GM23248 (cell line): ENCODE data around the gene TRIM37. TPM values are rescaled to one million over a fixed set of nuclear protein-coding genes. Genes with fewer than 3 reads are reported as not detected.

Experiments
- DNase-seq: peaks from one replicate; pipeline ENCODE4 v3.0.0-alpha.2; 2015
- H2AFZ ChIP-seq: fragments of 200-600 bp; sonication (generic); 2 replicates; pipeline ENCODE4 v1.6.1; 2016; ENCODE audit warnings: antibody characterized with exemption
- H3F3A ChIP-seq: fragments of 200-600 bp; sonication (generic); 2 replicates; pipeline ENCODE4 v1.6.1; 2016; ENCODE audit warnings: mild to moderate bottlenecking, antibody characterized with exemption, mixed run types; ENCODE audit not compliant: insufficient read depth
- H3K27ac ChIP-seq: fragments of 200-600 bp; sonication (generic); 2 replicates; pipeline ENCODE4 v1.5.1; 2016; ENCODE audit warnings: mild to moderate bottlenecking
- H3K27me3 ChIP-seq: fragments of 200-600 bp; sonication (generic); replicated peaks from 2 replicates; pipeline ENCODE4 v1.6.1; 2016; ENCODE audit warnings: mild to moderate bottlenecking; ENCODE audit not compliant: insufficient read depth
- H3K36me3 ChIP-seq: fragments of 200-600 bp; sonication (generic); 2 replicates; pipeline ENCODE4 v1.6.1; 2016; ENCODE audit warnings: low read depth, mild to moderate bottlenecking
- H3K4me1 ChIP-seq: fragments of 200-600 bp; sonication (generic); 2 replicates; pipeline ENCODE4 v1.6.1; 2016; ENCODE audit warnings: mild to moderate bottlenecking; ENCODE audit not compliant: insufficient read depth
- H3K4me2 ChIP-seq: fragments of 200-600 bp; sonication (generic); one replicate; pipeline ENCODE4 v1.6.1; 2016; ENCODE audit warnings: mild to moderate bottlenecking; ENCODE audit not compliant: unreplicated experiment
- H3K4me3 ChIP-seq: fragments of 200-600 bp; sonication (generic); 2 replicates; pipeline ENCODE4 v1.5.1; 2016; ENCODE audit warnings: mild to moderate bottlenecking
- H3K79me2 ChIP-seq: fragments of 200-600 bp; sonication (generic); 2 replicates; pipeline ENCODE4 v1.6.1; 2016; ENCODE audit warnings: mild to moderate bottlenecking; ENCODE audit not compliant: insufficient read depth
- H3K9ac ChIP-seq: fragments of 200-600 bp; sonication (generic); 2 replicates; pipeline ENCODE4 v1.6.1; 2016; ENCODE audit warnings: mild to moderate bottlenecking
- H3K9me2 ChIP-seq: fragments of 200-600 bp; sonication (generic); 2 replicates; pipeline ENCODE4 v1.6.1; 2016; ENCODE audit warnings: mixed run types, mild to moderate bottlenecking, moderate library complexity; ENCODE audit not compliant: insufficient read depth
- H3K9me3 ChIP-seq: fragments of 200-600 bp; sonication (generic); one replicate; pipeline ENCODE4 v1.6.1; 2017; ENCODE audit warnings: low read depth
- H4K20me1 ChIP-seq: fragments of 200-600 bp; sonication (generic); 2 replicates; pipeline ENCODE4 v1.6.0; 2016; ENCODE audit not compliant: insufficient read depth
- EZH2 ChIP-seq: fragments of 200-600 bp; sonication (generic); IDR thresholded peaks from 2 replicates; pipeline ENCODE4 v1.6.1; 2018; ENCODE audit warnings: antibody characterized with exemption, mild to moderate bottlenecking; ENCODE audit not compliant: insufficient read depth, poor library complexity, severe bottlenecking
- EZH2phosphoT487 ChIP-seq: fragments of 200-600 bp; sonication (generic); IDR thresholded peaks from 2 replicates; pipeline ENCODE4 v1.6.1; 2018; ENCODE audit warnings: antibody characterized with exemption, moderate library complexity, mild to moderate bottlenecking, low read depth; ENCODE audit not compliant: insufficient read depth
- WGBS, 2 experiments: methylation state at CpG; one replicate each; pipeline ENCODE4 v1.1.6; 2015 to 2017; ENCODE audit warnings: low lambda C conversion rate in 2 of 2, low coverage in 1 of 2; ENCODE audit errors: missing lambda C conversion rate in 2 of 2; 5-methylcytosine and 5-hydroxymethylcytosine counted together
- in situ Hi-C: fragments of 300-500 bp; cut with MboI; formaldehyde crosslinking; loops from 2 replicates; pipeline ENCODE4 v1.15.0; 2020
- polyA plus RNA-seq: library from polyadenylated mRNA; unstranded; fragments of >200 nt; fragmentation: Nextera tagmentation; extraction: Ambion mirVana; gene quantifications from 2 replicates; pipeline ENCODE4 v1.2.1, GENCODE V29; 2016
- total RNA-seq: library from RNA; depleted of rRNA; stranded (reverse); fragments of >200 nt; shearing (Covaris generic); gene quantifications from 2 replicates; pipeline ENCODE4 v1.2.3, GENCODE V29; 2014

Gene TRIM37
- total and polyA plus RNA-seq, 2 experiments from 2014 or later: 17.1 to 23.7 TPM

DNA sequence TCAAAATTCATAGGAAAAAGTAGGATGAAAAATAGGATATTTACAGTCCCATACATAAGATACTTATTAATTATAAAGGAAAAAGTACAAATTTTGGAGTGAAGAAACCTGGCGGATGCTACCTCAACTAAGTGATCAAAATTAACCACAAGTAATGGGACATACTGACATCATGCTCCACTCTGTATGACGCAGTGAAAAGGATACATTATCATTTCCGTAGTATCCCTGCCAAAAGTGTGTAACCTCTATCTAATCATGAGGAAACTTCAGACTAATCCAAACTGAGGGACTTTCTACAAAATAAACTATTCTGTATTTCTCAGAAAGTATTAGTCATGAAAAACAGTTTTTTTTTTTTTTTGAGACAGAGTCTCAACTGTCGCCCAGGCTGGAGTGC, 60.5 kb downstream of the TRIM37 start:
- Histone ChIP-seq H3K9ac (no peak overlapping the region), H3K9me2 (no peaks in the 10 kb centered on the region), H3K9me3 (no peaks in the 10 kb centered on the region), H3K36me3 (peaks cover 30% of the 10 kb centered on the region), H3K27ac (no peak overlapping the region), H3F3A (no peaks in the 10 kb centered on the region), H3K4me3 (no peak overlapping the region), H2AFZ (no peak overlapping the region), H3K4me1 (no peaks in the 10 kb centered on the region), H3K27me3 (no peaks in the 10 kb centered on the region), H4K20me1 (no peaks in the 10 kb centered on the region), H3K4me2 (no peak overlapping the region), H3K79me2 (no peaks in the 10 kb centered on the region)
- TF ChIP-seq EZH2: no peak
- TF ChIP-seq EZH2phosphoT487: no peak
- in situ Hi-C loops: no loop called here
- DNase-seq: no peak
- 98 to 99% methylated on average over 4 of the region's 4 CpGs for WGBS, 2 experiments

DNA sequence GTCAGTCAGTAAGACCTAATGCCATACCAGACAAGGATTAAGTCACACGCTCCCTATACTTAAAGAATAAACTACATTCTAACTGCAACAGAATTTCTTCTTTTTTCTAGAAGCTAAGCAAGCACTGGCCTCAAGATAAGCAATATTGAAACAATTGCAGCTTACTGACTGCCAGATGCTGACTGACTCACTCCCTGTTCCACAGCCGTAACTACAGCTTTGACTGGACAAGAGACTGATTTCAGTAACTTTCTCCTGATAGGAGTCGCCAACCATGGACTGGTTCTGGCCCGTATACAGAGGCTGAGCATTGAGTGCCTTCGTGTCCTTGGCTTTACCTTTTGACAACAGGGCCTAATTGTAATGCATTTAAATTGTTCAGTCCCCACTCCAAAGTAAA, 67.9 kb downstream of the TRIM37 start:
- no peaks in the 10 kb centered on the region for H3K79me2 ChIP-seq
- H3K4me1 ChIP-seq: no peaks in the 10 kb centered on the region
- WGBS, 2 experiments: 80 to 86% methylated on average over 5 of the region's 5 CpGs
- H3K9me3 ChIP-seq: no peaks in the 10 kb centered on the region
- H3K9me2 ChIP-seq: no peaks in the 10 kb centered on the region
- no peak overlapping the region for H2AFZ ChIP-seq
- H4K20me1 ChIP-seq: no peaks in the 10 kb centered on the region
- H3K4me2 ChIP-seq: no peak overlapping the region
- H3K27me3 ChIP-seq: no peaks in the 10 kb centered on the region
- DNase-seq: peak; percentile 10
- TF ChIP-seq EZH2 (no peak), EZH2phosphoT487 (no peak)
- no peaks in the 10 kb centered on the region; the same call in 1 of the 2 replicates for H3F3A ChIP-seq
- in situ Hi-C loops: no loop called here
- no peak overlapping the region for H3K9ac ChIP-seq
- H3K4me3 ChIP-seq: no peak overlapping the region
- no peak overlapping the region for H3K27ac ChIP-seq
- peaks cover 30% of the 10 kb centered on the region; the same call in 1 of the 2 replicates for H3K36me3 ChIP-seq

DNA sequence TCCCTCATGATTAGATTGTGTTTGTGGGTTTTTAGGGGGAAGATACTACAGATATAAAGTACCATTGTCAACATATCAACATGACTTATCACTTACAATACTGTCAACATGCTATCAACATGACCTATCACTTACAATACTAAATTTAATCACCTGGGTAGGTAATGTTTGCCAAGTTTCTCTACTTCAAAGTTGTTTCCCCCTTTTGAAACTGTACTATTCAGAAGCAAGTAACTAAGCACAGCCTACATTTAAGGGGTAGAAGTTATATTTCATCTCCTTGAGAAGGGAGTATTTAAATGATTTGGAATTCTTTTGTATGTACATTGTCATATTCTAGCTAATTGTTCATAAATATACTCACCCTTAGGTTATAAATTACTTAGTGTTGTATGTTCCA, 68.7 kb downstream of the TRIM37 start:
- Histone ChIP-seq H3K9ac (no peak overlapping the region), H3F3A (no peaks in the 10 kb centered on the region; the same call in 1 of the 2 replicates), H3K4me1 (no peaks in the 10 kb centered on the region), H3K27me3 (no peaks in the 10 kb centered on the region), H3K4me2 (no peak overlapping the region), H2AFZ (no peak overlapping the region), H3K4me3 (no peak overlapping the region), H3K36me3 (peaks cover 27% of the 10 kb centered on the region; the same call in 1 of the 2 replicates), H3K27ac (no peak overlapping the region), H3K9me2 (no peaks in the 10 kb centered on the region), H3K79me2 (no peaks in the 10 kb centered on the region), H4K20me1 (no peaks in the 10 kb centered on the region), H3K9me3 (no peaks in the 10 kb centered on the region)
- in situ Hi-C loops: no loop called here
- no peak for TF ChIP-seq EZH2phosphoT487
- no peak for TF ChIP-seq EZH2
- DNase-seq: no peak

DNA sequence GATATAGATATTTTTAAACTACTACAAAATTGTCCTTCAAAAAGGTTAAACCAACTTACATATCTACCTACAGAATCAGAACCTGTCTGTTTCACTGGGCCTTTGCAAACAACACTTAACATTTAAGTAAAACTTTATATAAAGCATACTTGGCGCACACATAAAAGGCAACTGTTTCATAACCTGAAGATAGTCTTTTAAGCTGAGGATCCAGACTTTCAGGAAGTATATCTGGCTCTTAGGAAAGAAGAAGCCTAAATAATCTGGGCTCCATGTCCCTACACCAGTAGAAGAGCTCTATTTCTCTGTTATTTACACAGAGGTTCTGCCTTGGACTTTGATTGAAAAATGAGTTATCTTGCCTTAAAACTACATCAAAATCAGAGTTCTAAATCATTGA, 75.9 kb downstream of the TRIM37 start:
- Histone ChIP-seq H2AFZ (no peak overlapping the region), H3K27ac (no peak overlapping the region), H3F3A (no peaks in the 10 kb centered on the region), H3K4me3 (no peak overlapping the region), H3K27me3 (no peaks in the 10 kb centered on the region), H3K79me2 (no peaks in the 10 kb centered on the region), H3K9me3 (no peaks in the 10 kb centered on the region), H4K20me1 (no peaks in the 10 kb centered on the region), H3K9ac (no peak overlapping the region), H3K4me2 (no peak overlapping the region), H3K4me1 (no peaks in the 10 kb centered on the region), H3K9me2 (no peaks in the 10 kb centered on the region), H3K36me3 (peaks cover 14% of the 10 kb centered on the region)
- no peak for TF ChIP-seq EZH2phosphoT487
- no peak for TF ChIP-seq EZH2
- DNase-seq: no peak
- in situ Hi-C loops: no loop called here
- 93% methylated on average over 1 of the region's 1 CpG for WGBS, 2 experiments

DNA sequence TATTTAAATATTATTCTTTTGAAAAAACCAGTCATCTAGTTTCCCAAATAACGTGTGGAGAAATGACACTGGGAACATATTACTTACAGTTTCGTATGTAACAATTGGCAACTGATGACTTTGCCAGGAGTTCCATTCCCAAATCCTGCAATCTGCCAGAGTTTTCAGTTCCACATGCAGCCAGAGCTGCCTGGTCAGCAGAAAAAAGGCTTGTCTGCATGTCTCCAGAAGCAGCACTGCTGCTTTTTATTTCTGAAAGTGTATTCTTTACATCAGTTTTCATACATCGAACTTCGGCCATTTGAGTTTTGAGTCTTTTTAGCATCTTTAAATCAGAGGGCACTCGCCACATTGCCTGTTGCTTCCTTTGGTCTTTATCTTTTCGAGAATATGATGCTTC, 78.4 kb downstream of the TRIM37 start:
- H3K4me2 ChIP-seq: no peak overlapping the region
- H3K27ac ChIP-seq: no peak overlapping the region
- in situ Hi-C loops: no loop called here

More for the DNA sequence above, 78.4 kb downstream of the TRIM37 start:
- DNase-seq: no peak
- TF ChIP-seq EZH2 (no peak), EZH2phosphoT487 (no peak)
- 81 to 85% methylated on average over 6 of the region's 6 CpGs for WGBS, 2 experiments
- no peak overlapping the region for H2AFZ ChIP-seq
- H3K4me3 ChIP-seq: no peak overlapping the region
- H4K20me1 ChIP-seq: no peaks in the 10 kb centered on the region
- H3F3A ChIP-seq: no peaks in the 10 kb centered on the region
- no peaks in the 10 kb centered on the region for H3K27me3 ChIP-seq
- no peaks in the 10 kb centered on the region for H3K9me2 ChIP-seq
- no peak overlapping the region for H3K9ac ChIP-seq
- no peaks in the 10 kb centered on the region for H3K79me2 ChIP-seq
- H3K9me3 ChIP-seq: no peaks in the 10 kb centered on the region
- peaks cover 12% of the 10 kb centered on the region for H3K36me3 ChIP-seq
- no peaks in the 10 kb centered on the region for H3K4me1 ChIP-seq
